ENCODE measurements around the gene C16orf92.

The C16orf92 gene

GRCh38 chr16:30006659-30007377 is 16.2 kb upstream of the C16orf92 start:
- H3K9me3 ChIP-seq (ENCODE audit: insufficient read depth, low read length, severe bottlenecking), result no peaks in the 10 kb centered on the region
- peaks cover 17% of the 10 kb centered on the region for H3K4me1 ChIP-seq (ENCODE audit: insufficient read depth, low read length)
- H3K4me3 ChIP-seq (ENCODE audit: low read depth in 1 of 2, low read length in 2 of 2), result no peak overlapping the region
- no peak overlapping the region for H3K4me2 ChIP-seq (ENCODE audit: insufficient read depth, low read length)
- H3K9ac ChIP-seq (ENCODE audit: low read depth, low read length), result no peak overlapping the region
- peaks cover 43% of the 10 kb centered on the region for H3K36me3 ChIP-seq (ENCODE audit: insufficient read depth, low read length)
- no peak overlapping the region for H3K27ac ChIP-seq (ENCODE audit: low read length)
- no peak overlapping the region for H2AFZ ChIP-seq (ENCODE audit: low read depth, low read length)
- ATAC-seq (ENCODE audit: insufficient read depth, low read depth) (no peak), DNase-seq (no peak)
- H3K79me2 ChIP-seq (ENCODE audit: insufficient read depth, low read length), result no peaks in the 10 kb centered on the region
- no peak for TF ChIP-seq EZH2 (IDR thresholded peaks at IDR 0.05; ENCODE audit: borderline replicate concordance, low read depth, low read length, severe bottlenecking)
- no peak for TF ChIP-seq CTCF (IDR thresholded peaks at IDR 0.05; ENCODE audit: borderline replicate concordance, extremely low read depth, low read length, poor library complexity, severe bottlenecking)
- peaks cover 7% of the 10 kb centered on the region; the same call in 1 of the 2 replicates for H4K20me1 ChIP-seq (ENCODE audit: insufficient read depth, low read length)
- no peaks in the 10 kb centered on the region for H3K27me3 ChIP-seq (ENCODE audit: insufficient read depth, low read length, poor library complexity)

GRCh38 chr16:30007378-30007895 is 15.6 kb upstream of the C16orf92 start:
- H3K4me3 ChIP-seq (ENCODE audit: low read depth in 1 of 2, low read length in 2 of 2), result no peak overlapping the region
- no peak overlapping the region for H3K9ac ChIP-seq (ENCODE audit: low read depth, low read length)
- ATAC-seq (ENCODE audit: insufficient read depth, low read depth) (no peak), DNase-seq (no peak)
- H2AFZ ChIP-seq (ENCODE audit: low read depth, low read length), result no peak overlapping the region
- no peak overlapping the region for H3K27ac ChIP-seq (ENCODE audit: low read length)
- no peak for TF ChIP-seq CTCF (IDR thresholded peaks at IDR 0.05; ENCODE audit: borderline replicate concordance, extremely low read depth, low read length, poor library complexity, severe bottlenecking)
- no peak for TF ChIP-seq EZH2 (IDR thresholded peaks at IDR 0.05; ENCODE audit: borderline replicate concordance, low read depth, low read length, severe bottlenecking)
- H3K9me3 ChIP-seq (ENCODE audit: insufficient read depth, low read length, severe bottlenecking), result no peaks in the 10 kb centered on the region
- H3K4me2 ChIP-seq (ENCODE audit: insufficient read depth, low read length), result no peak overlapping the region
- peaks cover 17% of the 10 kb centered on the region for H3K4me1 ChIP-seq (ENCODE audit: insufficient read depth, low read length)
- H3K27me3 ChIP-seq (ENCODE audit: insufficient read depth, low read length, poor library complexity), result no peaks in the 10 kb centered on the region
- H3K36me3 ChIP-seq (ENCODE audit: insufficient read depth, low read length), result peaks cover 36% of the 10 kb centered on the region
- H4K20me1 ChIP-seq (ENCODE audit: insufficient read depth, low read length), result peaks cover 7% of the 10 kb centered on the region; the same call in 1 of the 2 replicates
- no peaks in the 10 kb centered on the region for H3K79me2 ChIP-seq (ENCODE audit: insufficient read depth, low read length)

- Histone ChIP-seq H3K4me2 (ENCODE audit: insufficient read depth, low read length) (peak overlapping the region; percentile 98; the same call in 1 of the 2 replicates), H3K9ac (ENCODE audit: low read depth, low read length) (no peak overlapping the region), H3K4me1 (ENCODE audit: insufficient read depth, low read length) (peaks cover 17% of the 10 kb centered on the region), H3K4me3 (ENCODE audit: low read depth in 1 of 2, low read length in 2 of 2) (no peak overlapping the region), H3K9me3 (ENCODE audit: insufficient read depth, low read length, severe bottlenecking) (no peaks in the 10 kb centered on the region), H4K20me1 (ENCODE audit: insufficient read depth, low read length) (peaks cover 7% of the 10 kb centered on the region; the same call in 1 of the 2 replicates), H2AFZ (ENCODE audit: low read depth, low read length) (no peak overlapping the region), H3K27me3 (ENCODE audit: insufficient read depth, low read length, poor library complexity) (no peaks in the 10 kb centered on the region), H3K27ac (ENCODE audit: low read length) (no peak overlapping the region), H3K79me2 (ENCODE audit: insufficient read depth, low read length) (no peaks in the 10 kb centered on the region), H3K36me3 (ENCODE audit: insufficient read depth, low read length) (peaks cover 20% of the 10 kb centered on the region; the same call in 1 of the 2 replicates)
- DNase-seq (no peak), ATAC-seq (ENCODE audit: insufficient read depth, low read depth) (no peak)
- no peak for TF ChIP-seq EZH2 (IDR thresholded peaks at IDR 0.05; ENCODE audit: borderline replicate concordance, low read depth, low read length, severe bottlenecking)
- no peak for TF ChIP-seq CTCF (IDR thresholded peaks at IDR 0.05; ENCODE audit: borderline replicate concordance, extremely low read depth, low read length, poor library complexity, severe bottlenecking)
Measured at GRCh38 chr16:30009085-30009862, 13.7 kb upstream of the C16orf92 start.

Measured in DND-41 (cell line).